HAP-1 (cell line): ENCODE data around the gene UXS1.

Experiments
- DNase-seq, 2 experiments: peaks; one replicate each; pipeline ENCODE4 v3.0.0-alpha.2; 2016 to 2020; ENCODE audit warnings: low spot score in 2 of 2
- H3K27me3 ChIP-seq: fragments of 250-450 bp; sonication (Bioruptor Pico); 2 replicates; pipeline ENCODE4 v1.5.1; 2020; ENCODE audit warnings: low read depth, mild to moderate bottlenecking, moderate library complexity
- H3K36me3 ChIP-seq: fragments of 250-450 bp; sonication (Bioruptor Pico); replicated peaks from 2 replicates; pipeline ENCODE4 v1.5.1; 2020; ENCODE audit warnings: mild to moderate bottlenecking
- H3K4me1 ChIP-seq: fragments of 250-450 bp; sonication (Bioruptor Pico); 2 replicates; pipeline ENCODE4 v1.5.1; 2020; ENCODE audit warnings: mild to moderate bottlenecking
- H3K4me3 ChIP-seq: fragments of 250-450 bp; sonication (Bioruptor Pico); 2 replicates; pipeline ENCODE4 v1.5.1; 2020; ENCODE audit warnings: mild to moderate bottlenecking, moderate library complexity
- H3K9me3 ChIP-seq: fragments of 250-450 bp; sonication (Bioruptor Pico); 2 replicates; pipeline ENCODE4 v1.5.1; 2020; ENCODE audit warnings: mild to moderate bottlenecking, moderate library complexity
- in situ Hi-C: fragments of 300-500 bp; cut with MboI; formaldehyde crosslinking; loops from 3 replicates; pipeline ENCODE4 v1.14.3; 2020; ENCODE audit warnings: low sequenced_read_pairs, inconsistent platforms, mixed read lengths

UXS1 gene

GRCh38 chr2:106127282-106127771, 66.8 kb downstream of the UXS1 start:
- Histone ChIP-seq H3K4me3 (no peak overlapping the region), H3K4me1 (no peaks in the 10 kb centered on the region), H3K36me3 (no peaks in the 10 kb centered on the region; the same call in 1 of the 2 replicates), H3K9me3 (no peaks in the 10 kb centered on the region), H3K27me3 (no peaks in the 10 kb centered on the region)
- no peak for DNase-seq
- in situ Hi-C loops: no loop called here

- H3K36me3 ChIP-seq: peaks cover 2% of the 10 kb centered on the region
- no peaks in the 10 kb centered on the region for H3K4me1 ChIP-seq
- in situ Hi-C loops: no loop called here
- no peaks in the 10 kb centered on the region for H3K9me3 ChIP-seq
- no peaks in the 10 kb centered on the region for H3K27me3 ChIP-seq
- DNase-seq: no peak
- H3K4me3 ChIP-seq: no peak overlapping the region
Measured at GRCh38 chr2:106126705-106127281, 67.3 kb downstream of the UXS1 start.

DNA sequence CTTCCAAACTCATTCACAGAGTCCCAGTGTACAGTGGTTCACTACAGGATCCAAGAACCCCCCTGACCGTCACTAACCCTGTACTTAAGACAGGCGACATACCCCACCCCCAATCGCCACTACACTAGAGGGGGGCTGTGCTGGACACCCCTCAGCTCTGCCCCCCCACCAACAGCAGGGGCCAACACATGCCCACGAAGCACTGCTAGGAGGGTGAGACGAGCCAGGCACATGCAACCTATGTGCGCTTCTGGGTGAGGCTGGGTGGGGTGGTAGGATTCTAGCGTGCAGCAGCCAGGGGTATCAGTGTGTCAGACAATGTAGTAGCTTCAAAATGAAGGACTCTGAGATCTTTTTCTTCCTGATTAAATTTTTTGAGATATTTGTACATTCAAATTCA, 67.8 kb downstream of the UXS1 start:
- H3K4me1 ChIP-seq: no peaks in the 10 kb centered on the region
- in situ Hi-C loops: no loop called here
- peaks cover 6% of the 10 kb centered on the region for H3K36me3 ChIP-seq
- no peak overlapping the region for H3K4me3 ChIP-seq
- no peak for DNase-seq
- no peaks in the 10 kb centered on the region for H3K27me3 ChIP-seq
- no peaks in the 10 kb centered on the region for H3K9me3 ChIP-seq

DNA sequence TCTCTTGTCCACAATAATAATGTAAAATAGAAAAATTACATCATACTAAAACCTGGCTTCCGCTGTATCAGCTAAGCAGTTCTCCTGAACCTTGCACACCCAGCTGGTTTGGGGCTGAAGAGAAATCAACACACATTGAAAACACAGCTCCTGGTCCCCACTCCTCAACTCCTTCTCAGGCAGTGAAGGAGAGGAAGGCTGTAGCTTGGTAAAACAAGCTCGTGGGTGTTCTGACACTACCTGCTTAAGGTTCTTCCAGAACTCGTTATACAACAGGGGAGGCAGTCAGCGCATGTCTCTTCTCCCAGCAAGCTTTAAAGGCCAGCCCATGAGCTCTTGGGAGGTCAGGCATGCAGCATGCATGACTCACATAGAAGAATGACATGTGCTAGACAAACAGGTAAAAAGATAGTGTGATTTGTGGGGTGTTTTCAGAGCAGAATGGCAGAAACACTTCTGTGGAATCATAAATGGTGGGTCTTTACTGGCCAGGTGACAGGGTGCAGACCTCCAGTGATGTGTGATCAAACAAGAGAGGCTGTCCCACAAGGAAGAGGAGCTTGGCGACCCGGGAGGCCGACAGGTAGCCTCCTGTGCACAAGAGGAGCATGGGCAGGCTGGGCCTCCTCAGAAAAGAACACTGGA, 69.1 kb downstream of the UXS1 start:
- H3K36me3 ChIP-seq: peaks cover 7% of the 10 kb centered on the region
- H3K4me1 ChIP-seq: no peaks in the 10 kb centered on the region
- no peaks in the 10 kb centered on the region for H3K27me3 ChIP-seq
- H3K9me3 ChIP-seq: no peaks in the 10 kb centered on the region
- DNase-seq: no peak
- H3K4me3 ChIP-seq: no peak overlapping the region
- in situ Hi-C loops: loop anchor here (25.0 kb wide), 1 partner anchor 212 kb away; no protein-coding TSS in a partner anchor

GRCh38 chr2:106124106-106124756, 69.9 kb downstream of the UXS1 start:
- Histone ChIP-seq H3K36me3 (peaks cover 7% of the 10 kb centered on the region), H3K4me3 (no peak overlapping the region), H3K9me3 (no peaks in the 10 kb centered on the region), H3K4me1 (no peaks in the 10 kb centered on the region), H3K27me3 (no peaks in the 10 kb centered on the region)
- in situ Hi-C loops: loop anchor here (25.0 kb wide), 1 partner anchor 213 kb away; no protein-coding TSS in a partner anchor
- DNase-seq: no peak

DNA sequence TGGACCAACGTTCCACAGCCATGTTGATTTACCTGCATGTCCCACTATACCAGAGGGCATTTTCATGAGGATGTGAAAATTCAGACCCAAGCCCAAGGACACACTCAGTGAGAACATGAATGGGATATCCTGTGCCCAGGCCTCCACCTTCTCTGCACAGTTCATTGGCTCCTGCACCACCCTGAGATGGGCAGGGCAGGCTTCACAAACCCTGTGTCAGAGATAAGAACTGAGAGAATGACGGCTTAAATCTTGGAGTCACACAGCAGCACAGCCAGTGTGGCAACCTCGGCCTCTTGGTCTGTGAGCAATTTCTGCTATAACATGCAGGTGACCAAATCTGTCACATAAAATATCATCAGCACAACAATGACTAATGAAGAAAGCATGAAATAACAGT, 71.9 kb downstream of the UXS1 start:
- H3K4me3 ChIP-seq: no peak overlapping the region
- in situ Hi-C loops: loop anchor here (25.0 kb wide), 1 partner anchor 215 kb away; no protein-coding TSS in a partner anchor
- H3K9me3 ChIP-seq: no peaks in the 10 kb centered on the region
- DNase-seq: no peak
- peaks cover 7% of the 10 kb centered on the region for H3K36me3 ChIP-seq
- no peaks in the 10 kb centered on the region for H3K4me1 ChIP-seq
- H3K27me3 ChIP-seq: no peaks in the 10 kb centered on the region

- peaks cover 7% of the 10 kb centered on the region for H3K36me3 ChIP-seq
- H3K9me3 ChIP-seq: no peaks in the 10 kb centered on the region
- H3K27me3 ChIP-seq: no peaks in the 10 kb centered on the region
- DNase-seq: no peak
- no peaks in the 10 kb centered on the region for H3K4me1 ChIP-seq
- H3K4me3 ChIP-seq: no peak overlapping the region
- in situ Hi-C loops: loop anchor here (25.0 kb wide), 1 partner anchor 217 kb away; no protein-coding TSS in a partner anchor
Measured at GRCh38 chr2:106120432-106120831, 73.7 kb downstream of the UXS1 start.

GRCh38 chr2:106119074-106119473, 75.0 kb downstream of the UXS1 start:
- Histone ChIP-seq H3K27me3 (no peaks in the 10 kb centered on the region), H3K4me1 (no peaks in the 10 kb centered on the region), H3K36me3 (peaks cover 7% of the 10 kb centered on the region), H3K4me3 (no peak overlapping the region), H3K9me3 (no peaks in the 10 kb centered on the region)
- DNase-seq: no peak
- in situ Hi-C loops: loop anchor here (25.0 kb wide), 1 partner anchor 218 kb away; no protein-coding TSS in a partner anchor

GRCh38 chr2:106117882-106118684, 76.0 kb downstream of the UXS1 start:
- DNase-seq: no peak
- Histone ChIP-seq H3K4me3 (no peak overlapping the region), H3K27me3 (no peaks in the 10 kb centered on the region), H3K36me3 (peaks cover 7% of the 10 kb centered on the region), H3K9me3 (no peaks in the 10 kb centered on the region), H3K4me1 (no peaks in the 10 kb centered on the region)
- in situ Hi-C loops: loop anchor here (25.0 kb wide), 1 partner anchor 219 kb away; no protein-coding TSS in a partner anchor

DNA sequence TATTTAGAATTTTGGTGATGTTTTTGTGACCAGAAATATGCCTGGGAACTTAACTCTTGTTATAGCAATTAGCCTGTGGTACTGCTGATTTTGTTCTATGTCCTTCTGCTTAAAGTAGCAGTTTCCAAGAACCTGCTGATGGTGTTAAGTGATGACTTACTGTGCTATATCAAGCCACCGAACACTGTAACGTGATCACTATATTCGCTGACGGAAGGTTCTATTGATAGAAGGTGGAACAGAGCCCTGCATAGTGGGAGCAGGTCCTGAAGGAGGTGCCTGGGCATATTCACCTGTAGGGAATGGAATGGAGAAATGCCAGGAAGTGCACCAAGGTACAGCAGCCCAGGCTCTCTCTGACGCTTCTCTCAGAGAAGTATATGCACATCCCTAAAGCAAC, 76.8 kb downstream of the UXS1 start:
- H3K9me3 ChIP-seq: no peaks in the 10 kb centered on the region
- no peak for DNase-seq
- peaks cover 7% of the 10 kb centered on the region for H3K36me3 ChIP-seq
- in situ Hi-C loops: loop anchor here (25.0 kb wide), 1 partner anchor 220 kb away; no protein-coding TSS in a partner anchor
- H3K4me1 ChIP-seq: no peaks in the 10 kb centered on the region
- no peaks in the 10 kb centered on the region for H3K27me3 ChIP-seq
- H3K4me3 ChIP-seq: no peak overlapping the region

DNA sequence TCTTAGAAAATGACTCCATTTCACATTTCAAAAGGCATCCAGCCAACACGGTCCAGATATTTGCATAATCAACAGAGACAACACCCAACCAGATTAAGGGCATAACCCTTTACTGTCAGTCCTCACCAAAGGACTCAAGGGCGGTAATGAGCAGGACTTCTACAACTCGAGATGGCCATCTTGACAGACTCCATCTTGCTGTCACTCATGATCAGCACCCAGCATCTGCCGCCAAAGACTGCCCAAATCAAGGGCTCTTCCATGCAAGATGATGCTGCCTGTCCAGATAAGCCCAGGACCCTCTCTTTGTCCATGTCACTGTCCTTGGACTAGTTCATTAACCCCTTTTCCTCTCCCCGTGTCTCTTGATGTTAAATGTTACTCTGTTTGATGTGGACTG, 77.9 kb downstream of the UXS1 start:
- Histone ChIP-seq H3K36me3 (peaks cover under 1% of the 10 kb centered on the region), H3K4me1 (no peaks in the 10 kb centered on the region), H3K27me3 (no peaks in the 10 kb centered on the region), H3K9me3 (no peaks in the 10 kb centered on the region), H3K4me3 (no peak overlapping the region)
- in situ Hi-C loops: loop anchor here (25.0 kb wide), 1 partner anchor 221 kb away; no protein-coding TSS in a partner anchor
- no peak for DNase-seq

DNA sequence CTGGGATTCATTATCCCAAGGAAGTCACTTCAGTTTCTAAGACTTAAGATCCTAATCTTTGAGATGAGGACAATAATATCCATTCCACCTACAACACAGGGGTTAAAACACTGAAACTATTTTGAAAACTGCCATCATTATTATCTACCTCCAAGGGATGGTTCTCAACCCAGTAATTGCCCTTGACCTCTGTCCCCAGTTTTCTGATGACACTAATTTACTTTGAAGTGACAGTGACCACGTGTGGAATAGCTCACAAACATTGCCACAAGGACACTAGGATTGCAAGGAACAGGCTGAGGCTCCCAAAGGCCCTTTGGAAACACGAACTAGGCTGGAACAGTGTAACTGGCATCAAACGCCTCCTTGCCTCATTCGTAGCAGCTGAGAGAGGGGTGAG, 78.4 kb downstream of the UXS1 start:
- Histone ChIP-seq H3K4me3 (no peak overlapping the region), H3K4me1 (no peaks in the 10 kb centered on the region), H3K27me3 (no peaks in the 10 kb centered on the region), H3K36me3 (peaks cover under 1% of the 10 kb centered on the region), H3K9me3 (no peaks in the 10 kb centered on the region)
- DNase-seq: no peak
- in situ Hi-C loops: loop anchor here (25.0 kb wide), 1 partner anchor 222 kb away; no protein-coding TSS in a partner anchor

DNA sequence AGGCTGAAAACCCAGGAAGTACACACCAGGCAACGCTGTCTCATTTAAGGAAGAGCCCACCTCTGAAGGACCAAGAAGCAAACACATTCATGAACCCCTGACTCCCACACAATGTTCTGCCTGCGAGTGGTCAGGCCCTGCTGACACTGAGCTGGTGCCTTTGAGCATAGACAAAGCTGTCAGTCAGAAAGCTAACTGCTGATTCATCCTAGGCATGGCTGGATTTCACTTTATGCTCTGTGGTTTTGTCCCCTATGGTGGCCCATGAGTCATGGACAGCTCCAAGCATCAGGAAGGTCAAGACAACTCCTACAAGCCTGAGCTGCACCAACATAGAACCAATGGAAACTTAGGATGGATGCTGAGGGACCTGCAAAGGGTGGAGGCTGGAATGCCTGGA, 78.9 kb downstream of the UXS1 start:
- Histone ChIP-seq H3K9me3 (no peaks in the 10 kb centered on the region), H3K4me3 (no peak overlapping the region), H3K36me3 (peaks cover 4% of the 10 kb centered on the region), H3K4me1 (no peaks in the 10 kb centered on the region), H3K27me3 (no peaks in the 10 kb centered on the region)
- in situ Hi-C loops: loop anchor here (25.0 kb wide), 1 partner anchor 222 kb away; no protein-coding TSS in a partner anchor
- DNase-seq: no peak
